ENCODE data around the gene WDR37.

DNA sequence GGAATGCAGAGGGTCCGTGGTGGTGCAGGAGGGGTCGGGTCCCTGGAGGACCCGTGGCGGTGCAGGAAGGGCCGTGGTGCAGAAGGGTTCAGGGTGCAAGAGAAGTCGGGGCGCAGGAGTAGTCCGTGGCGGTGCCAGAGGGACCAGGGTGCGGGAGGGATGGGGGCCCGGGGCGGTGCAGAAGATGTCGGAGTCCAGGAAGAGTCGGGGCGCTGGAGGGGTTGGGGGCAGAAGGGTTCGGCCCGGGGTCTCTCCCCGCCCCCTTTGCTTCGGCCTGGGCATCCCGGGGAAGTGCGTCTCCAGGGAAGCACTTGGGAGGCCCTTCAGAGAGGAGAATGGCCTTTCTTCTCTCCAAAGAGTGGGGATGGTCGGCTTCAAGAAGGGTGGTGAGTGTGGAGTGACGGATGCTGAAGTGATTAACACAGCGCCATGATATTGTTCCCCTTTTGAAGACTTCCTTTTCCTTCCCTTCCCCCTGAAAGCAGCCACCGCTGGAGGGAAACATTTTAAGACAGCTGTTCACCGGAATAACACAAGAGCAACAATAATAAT is 997 bp downstream of the WDR37 start:
- TF ChIP-seq, protein P1, sequence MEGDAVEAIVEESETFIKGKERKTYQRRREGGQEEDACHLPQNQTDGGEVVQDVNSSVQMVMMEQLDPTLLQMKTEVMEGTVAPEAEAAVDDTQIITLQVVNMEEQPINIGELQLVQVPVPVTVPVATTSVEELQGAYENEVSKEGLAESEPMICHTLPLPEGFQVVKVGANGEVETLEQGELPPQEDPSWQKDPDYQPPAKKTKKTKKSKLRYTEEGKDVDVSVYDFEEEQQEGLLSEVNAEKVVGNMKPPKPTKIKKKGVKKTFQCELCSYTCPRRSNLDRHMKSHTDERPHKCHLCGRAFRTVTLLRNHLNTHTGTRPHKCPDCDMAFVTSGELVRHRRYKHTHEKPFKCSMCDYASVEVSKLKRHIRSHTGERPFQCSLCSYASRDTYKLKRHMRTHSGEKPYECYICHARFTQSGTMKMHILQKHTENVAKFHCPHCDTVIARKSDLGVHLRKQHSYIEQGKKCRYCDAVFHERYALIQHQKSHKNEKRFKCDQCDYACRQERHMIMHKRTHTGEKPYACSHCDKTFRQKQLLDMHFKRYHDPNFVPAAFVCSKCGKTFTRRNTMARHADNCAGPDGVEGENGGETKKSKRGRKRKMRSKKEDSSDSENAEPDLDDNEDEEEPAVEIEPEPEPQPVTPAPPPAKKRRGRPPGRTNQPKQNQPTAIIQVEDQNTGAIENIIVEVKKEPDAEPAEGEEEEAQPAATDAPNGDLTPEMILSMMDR (optimal IDR thresholded peaks at IDR 0.05 in 1 of 3, IDR thresholded peaks at IDR 0.05 in 1 of 3, conservative IDR thresholded peaks at IDR 0.05 in 1 of 3; ENCODE audit: extremely low read depth in 1 of 3, insufficient read depth in 2 of 3, low read length in 3 of 3): no peak
- TF ChIP-seq EZH2 (IDR thresholded peaks at IDR 0.05; ENCODE audit: low read length): no peak
